Neural cell (in vitro differentiated cells): ENCODE data around the gene SLMAP.

Experiments used
- CTCF ChIP-seq: fragments of 450-650 bp; IDR thresholded peaks from 2 replicates; pipeline ENCODE4 v1.5.1; 2014; ENCODE audit warnings: antibody characterized with exemption, mild to moderate bottlenecking, moderate library complexity; ENCODE audit not compliant: poor library complexity, severe bottlenecking
- EP300 ChIP-seq: fragments of 450-650 bp; conservative IDR thresholded peaks from 2 replicates; pipeline ENCODE4 v1.6.1; 2014; ENCODE audit warnings: antibody characterized with exemption, mild to moderate bottlenecking, moderate library complexity; ENCODE audit not compliant: poor library complexity, severe bottlenecking
- EZH2 ChIP-seq: fragments of 200-600, 300-800 bp; shearing (Covaris generic), sonication (generic); IDR thresholded peaks from 2 replicates; pipeline ENCODE4 v1.6.1; 2014; ENCODE audit warnings: antibody characterized with exemption, low read length, borderline replicate concordance, mild to moderate bottlenecking; ENCODE audit not compliant: insufficient read depth, poor library complexity, severe bottlenecking
- POLR2AphosphoS5 ChIP-seq: IDR thresholded peaks from 2 replicates; pipeline ENCODE4 v1.6.1; 2012
- RAD21 ChIP-seq: fragments of 450-650 bp; conservative IDR thresholded peaks from 2 replicates; pipeline ENCODE4 v1.6.1; 2014; ENCODE audit warnings: antibody characterized with exemption, mild to moderate bottlenecking, moderate library complexity
- REST ChIP-seq: IDR thresholded peaks from 2 replicates; pipeline ENCODE4 v1.6.1; 2012; ENCODE audit warnings: borderline replicate concordance
- TAF1 ChIP-seq: IDR thresholded peaks from 2 replicates; pipeline ENCODE4 v1.6.1; 2012; ENCODE audit warnings: low read depth

- TF ChIP-seq CTCF (no peak), POLR2AphosphoS5 (no peak), EP300 (no peak), RAD21 (no peak), TAF1 (no peak), REST (no peak), EZH2 (no peak)
Measured at GRCh38 chr3:57783186-57784088, 27.3 kb downstream of the SLMAP start.
